WTC11 (cell line): ENCODE data around the gene C10orf88. TPM values are rescaled to one million over a fixed set of nuclear protein-coding genes. Genes with fewer than 3 reads are reported as not detected.

Experiments
- ATF1 ChIP-seq: sonication (generic); formaldehyde crosslinking; IDR thresholded peaks from 2 replicates; pipeline ENCODE4 v1.8.1; 2023; ENCODE audit warnings: mild to moderate bottlenecking, moderate library complexity, missing genetic modification reagents
- CTCF ChIP-seq: fragments of 200-600 bp; IDR thresholded peaks from 2 replicates; pipeline ENCODE4 v1.8.0; 2022; ENCODE audit warnings: antibody characterized with exemption
- E2F4 ChIP-seq: sonication (generic); formaldehyde crosslinking; IDR thresholded peaks from 2 replicates; pipeline ENCODE4 v1.8.1; 2022; ENCODE audit warnings: low read depth, mild to moderate bottlenecking, moderate library complexity, missing genetic modification reagents, borderline replicate concordance
- ESRRA ChIP-seq: sonication (generic); formaldehyde crosslinking; IDR thresholded peaks from 2 replicates; pipeline ENCODE4 v1.8.1; 2022; ENCODE audit warnings: mild to moderate bottlenecking, missing genetic modification reagents, borderline replicate concordance
- ETV6 ChIP-seq: sonication (generic); formaldehyde crosslinking; IDR thresholded peaks from 2 replicates; pipeline ENCODE4 v1.8.1; 2022; ENCODE audit warnings: mild to moderate bottlenecking, missing genetic modification reagents
- GABPB1 ChIP-seq: sonication (generic); formaldehyde crosslinking; IDR thresholded peaks from 2 replicates; pipeline ENCODE4 v1.8.1; 2023; ENCODE audit warnings: mild to moderate bottlenecking, missing genetic modification reagents
- IRF1 ChIP-seq: sonication (generic); formaldehyde crosslinking; IDR thresholded peaks from 2 replicates; pipeline ENCODE4 v1.8.0; 2023; ENCODE audit warnings: missing genetic modification reagents
- MXD4 ChIP-seq: fragments of 250-450 bp; sonication (Bioruptor Pico); IDR thresholded peaks from 2 replicates; pipeline ENCODE4 v1.8.0; 2021; ENCODE audit warnings: mild to moderate bottlenecking, moderate library complexity, borderline replicate concordance
- NFE2L1 ChIP-seq: sonication (generic); formaldehyde crosslinking; IDR thresholded peaks from 2 replicates; pipeline ENCODE4 v1.8.1; 2023; ENCODE audit warnings: missing genetic modification reagents
- NR1H2 ChIP-seq: sonication (generic); formaldehyde crosslinking; IDR thresholded peaks from 2 replicates; pipeline ENCODE4 v1.9.0; 2021; ENCODE audit warnings: mild to moderate bottlenecking, moderate library complexity, missing genetic modification reagents
- NR3C1 ChIP-seq: sonication (generic); formaldehyde crosslinking; conservative IDR thresholded peaks from 2 replicates; pipeline ENCODE4 v1.8.1; 2023; ENCODE audit warnings: low read depth, mild to moderate bottlenecking, missing genetic modification reagents
- PRRX2 ChIP-seq: fragments of 250-450 bp; sonication (Bioruptor Pico); IDR thresholded peaks from 2 replicates; pipeline ENCODE4 v1.8.0; 2021; ENCODE audit warnings: mild to moderate bottlenecking
- SMAD3 ChIP-seq: sonication (generic); formaldehyde crosslinking; IDR thresholded peaks from 2 replicates; pipeline ENCODE4 v1.8.0; 2022; ENCODE audit warnings: missing genetic modification reagents, mild to moderate bottlenecking, borderline replicate concordance
- SMAD4 ChIP-seq: sonication (generic); formaldehyde crosslinking; IDR thresholded peaks from 2 replicates; pipeline ENCODE4 v1.8.0; 2022; ENCODE audit warnings: mild to moderate bottlenecking, missing genetic modification reagents
- TEAD1 ChIP-seq: sonication (generic); formaldehyde crosslinking; IDR thresholded peaks from 2 replicates; pipeline ENCODE4 v1.8.0; 2022; ENCODE audit warnings: mild to moderate bottlenecking, missing genetic modification reagents
- TEAD4 ChIP-seq: sonication (generic); formaldehyde crosslinking; IDR thresholded peaks from 2 replicates; pipeline ENCODE4 v1.8.0; 2022; ENCODE audit warnings: mild to moderate bottlenecking, missing genetic modification reagents
- ZNF138 ChIP-seq: sonication (generic); formaldehyde crosslinking; conservative IDR thresholded peaks from 2 replicates; pipeline ENCODE4 v1.8.1; 2022; ENCODE audit warnings: mild to moderate bottlenecking, moderate library complexity, missing genetic modification reagents
- ZNF281 ChIP-seq: sonication (generic); formaldehyde crosslinking; IDR thresholded peaks from 2 replicates; pipeline ENCODE4 v1.8.0; 2023; ENCODE audit warnings: mild to moderate bottlenecking, missing genetic modification reagents
- ZSCAN18 ChIP-seq: fragments of 250-450 bp; sonication (Bioruptor Pico); IDR thresholded peaks from 2 replicates; pipeline ENCODE4 v2.1.2; 2022; ENCODE audit warnings: mild to moderate bottlenecking, moderate library complexity
- total RNA-seq: library from RNA; stranded (reverse); gene quantifications from 3 replicates; pipeline ENCODE4 v1.2.3, GENCODE V29; 2021
- TF ChIP-seq, protein P1 (sequence below): sonication (generic); formaldehyde crosslinking; IDR thresholded peaks from 2 replicates; pipeline ENCODE4 v1.8.1; 2023; ENCODE audit warnings: mild to moderate bottlenecking, missing genetic modification reagents
- TF ChIP-seq, protein P2 (sequence below): sonication (generic); formaldehyde crosslinking; IDR thresholded peaks from 2 replicates; pipeline ENCODE4 v1.8.1; 2022; ENCODE audit warnings: missing genetic modification reagents, borderline replicate concordance
- TF ChIP-seq, protein P3 (sequence below): fragments of 250-450 bp; sonication (Bioruptor Pico); conservative IDR thresholded peaks from 2 replicates; pipeline ENCODE4 v1.9.0; 2021; ENCODE audit warnings: mild to moderate bottlenecking
- TF ChIP-seq, protein P4 (sequence below): fragments of 250-450 bp; sonication (Bioruptor Pico); IDR thresholded peaks from 2 replicates; pipeline ENCODE4 v1.9.0; 2021; ENCODE audit warnings: mild to moderate bottlenecking

C10orf88 gene
- total RNA-seq, 1 experiment from 2014 or later = 6.5 TPM

DNA sequence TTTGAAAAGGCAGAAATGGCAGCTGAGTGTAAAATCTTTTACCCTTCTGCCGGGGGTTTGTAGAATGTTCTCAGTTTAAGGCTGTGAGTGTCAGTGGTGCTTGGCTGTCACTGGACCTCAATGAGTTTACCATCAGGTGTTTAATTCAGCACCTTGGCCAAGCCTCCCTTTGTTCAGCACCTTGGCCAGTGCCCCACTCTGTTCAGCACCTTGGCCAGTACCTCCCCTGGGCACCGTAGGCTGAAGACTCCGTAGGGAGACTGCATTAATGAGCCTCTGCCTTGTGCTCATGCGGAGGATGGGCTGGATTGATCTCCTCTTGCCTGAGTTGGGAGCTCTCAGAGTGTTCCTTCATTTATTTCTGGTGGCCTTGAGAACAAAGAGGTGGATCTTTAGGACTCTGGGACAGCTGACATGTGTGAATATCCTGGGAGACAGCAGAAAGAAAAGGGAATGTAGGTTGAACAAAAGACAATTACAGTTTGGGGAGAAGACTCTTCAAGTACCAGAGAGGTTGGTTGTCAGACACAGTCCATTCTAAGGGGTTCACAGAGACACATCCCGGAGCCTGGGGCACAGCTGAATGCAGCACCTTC is 42.0 kb downstream of the C10orf88 start (continued):
- TF ChIP-seq ZNF138 (CRISPR knock-in tag) (peak; percentile 99), ATF1 (CRISPR knock-in tag) (peak; percentile 99), NFE2L1 (CRISPR knock-in tag) (peak; percentile 100), ZNF281 (CRISPR knock-in tag) (peak; percentile 100), TEAD1 (peak; percentile 100), NR1H2 (CRISPR knock-in tag) (peak; percentile 99), SMAD3 (CRISPR knock-in tag) (peak; percentile 100), TEAD4 (CRISPR knock-in tag) (peak; percentile 100), GABPB1 (CRISPR knock-in tag) (peak; percentile 93), CTCF (no peak), PRRX2 (CRISPR knock-in tag) (peak; percentile 96), ZSCAN18 (CRISPR knock-in tag) (peak; percentile 98), ESRRA (CRISPR knock-in tag) (peak; percentile 99), E2F4 (CRISPR knock-in tag) (peak; percentile 99), ETV6 (CRISPR knock-in tag) (peak; percentile 100), MXD4 (CRISPR knock-in tag) (peak; percentile 93), NR3C1 (CRISPR knock-in tag) (peak; percentile 99), IRF1 (CRISPR knock-in tag) (peak; percentile 100), SMAD4 (CRISPR knock-in tag) (peak; percentile 100)
- TF ChIP-seq, protein P1, sequence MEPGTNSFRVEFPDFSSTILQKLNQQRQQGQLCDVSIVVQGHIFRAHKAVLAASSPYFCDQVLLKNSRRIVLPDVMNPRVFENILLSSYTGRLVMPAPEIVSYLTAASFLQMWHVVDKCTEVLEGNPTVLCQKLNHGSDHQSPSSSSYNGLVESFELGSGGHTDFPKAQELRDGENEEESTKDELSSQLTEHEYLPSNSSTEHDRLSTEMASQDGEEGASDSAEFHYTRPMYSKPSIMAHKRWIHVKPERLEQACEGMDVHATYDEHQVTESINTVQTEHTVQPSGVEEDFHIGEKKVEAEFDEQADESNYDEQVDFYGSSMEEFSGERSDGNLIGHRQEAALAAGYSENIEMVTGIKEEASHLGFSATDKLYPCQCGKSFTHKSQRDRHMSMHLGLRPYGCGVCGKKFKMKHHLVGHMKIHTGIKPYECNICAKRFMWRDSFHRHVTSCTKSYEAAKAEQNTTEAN (CRISPR knock-in tag) = peak; percentile 99
- TF ChIP-seq, protein P2, sequence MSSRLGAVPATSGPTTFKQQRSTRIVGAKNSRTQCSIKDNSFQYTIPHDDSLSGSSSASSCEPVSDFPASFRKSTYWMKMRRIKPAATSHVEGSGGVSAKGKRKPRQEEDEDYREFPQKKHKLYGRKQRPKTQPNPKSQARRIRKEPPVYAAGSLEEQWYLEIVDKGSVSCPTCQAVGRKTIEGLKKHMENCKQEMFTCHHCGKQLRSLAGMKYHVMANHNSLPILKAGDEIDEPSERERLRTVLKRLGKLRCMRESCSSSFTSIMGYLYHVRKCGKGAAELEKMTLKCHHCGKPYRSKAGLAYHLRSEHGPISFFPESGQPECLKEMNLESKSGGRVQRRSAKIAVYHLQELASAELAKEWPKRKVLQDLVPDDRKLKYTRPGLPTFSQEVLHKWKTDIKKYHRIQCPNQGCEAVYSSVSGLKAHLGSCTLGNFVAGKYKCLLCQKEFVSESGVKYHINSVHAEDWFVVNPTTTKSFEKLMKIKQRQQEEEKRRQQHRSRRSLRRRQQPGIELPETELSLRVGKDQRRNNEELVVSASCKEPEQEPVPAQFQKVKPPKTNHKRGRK (CRISPR knock-in tag) = peak; percentile 98; the same call in 1 of the 2 replicates
- TF ChIP-seq, protein P3, sequence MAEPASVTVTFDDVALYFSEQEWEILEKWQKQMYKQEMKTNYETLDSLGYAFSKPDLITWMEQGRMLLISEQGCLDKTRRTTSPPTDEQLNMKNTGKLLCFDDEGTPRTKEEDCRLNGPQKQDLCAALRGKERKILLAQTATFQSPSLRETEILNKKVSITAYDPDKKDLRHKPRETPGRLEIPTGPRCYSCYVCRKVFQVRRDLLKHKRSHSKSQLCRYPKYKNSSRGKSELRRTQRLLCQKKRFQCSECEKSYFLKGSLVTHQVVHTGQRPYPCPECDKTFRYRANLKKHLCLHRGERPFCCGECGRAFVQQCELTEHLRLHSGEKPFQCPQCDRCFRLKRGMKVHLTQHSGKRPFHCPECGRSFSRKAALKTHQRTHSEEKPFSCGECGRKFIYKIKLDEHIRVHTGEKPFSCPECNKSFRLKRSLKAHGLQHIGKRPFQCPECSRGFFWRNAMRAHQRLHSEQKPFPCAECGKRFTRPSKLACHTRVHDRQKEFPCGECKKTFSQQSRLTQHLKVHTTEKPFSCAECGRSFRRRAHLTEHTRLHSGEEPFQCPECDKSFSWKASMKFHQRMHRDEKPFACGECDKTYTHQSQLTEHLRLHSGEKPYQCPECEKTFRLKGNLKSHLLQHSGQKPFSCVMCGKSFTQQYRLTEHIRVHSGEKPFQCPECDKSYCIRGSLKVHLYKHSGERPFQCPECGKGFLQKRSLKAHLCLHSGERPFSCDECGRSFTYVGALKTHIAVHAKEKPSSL (CRISPR knock-in tag) = peak; percentile 91
- TF ChIP-seq, protein P4, sequence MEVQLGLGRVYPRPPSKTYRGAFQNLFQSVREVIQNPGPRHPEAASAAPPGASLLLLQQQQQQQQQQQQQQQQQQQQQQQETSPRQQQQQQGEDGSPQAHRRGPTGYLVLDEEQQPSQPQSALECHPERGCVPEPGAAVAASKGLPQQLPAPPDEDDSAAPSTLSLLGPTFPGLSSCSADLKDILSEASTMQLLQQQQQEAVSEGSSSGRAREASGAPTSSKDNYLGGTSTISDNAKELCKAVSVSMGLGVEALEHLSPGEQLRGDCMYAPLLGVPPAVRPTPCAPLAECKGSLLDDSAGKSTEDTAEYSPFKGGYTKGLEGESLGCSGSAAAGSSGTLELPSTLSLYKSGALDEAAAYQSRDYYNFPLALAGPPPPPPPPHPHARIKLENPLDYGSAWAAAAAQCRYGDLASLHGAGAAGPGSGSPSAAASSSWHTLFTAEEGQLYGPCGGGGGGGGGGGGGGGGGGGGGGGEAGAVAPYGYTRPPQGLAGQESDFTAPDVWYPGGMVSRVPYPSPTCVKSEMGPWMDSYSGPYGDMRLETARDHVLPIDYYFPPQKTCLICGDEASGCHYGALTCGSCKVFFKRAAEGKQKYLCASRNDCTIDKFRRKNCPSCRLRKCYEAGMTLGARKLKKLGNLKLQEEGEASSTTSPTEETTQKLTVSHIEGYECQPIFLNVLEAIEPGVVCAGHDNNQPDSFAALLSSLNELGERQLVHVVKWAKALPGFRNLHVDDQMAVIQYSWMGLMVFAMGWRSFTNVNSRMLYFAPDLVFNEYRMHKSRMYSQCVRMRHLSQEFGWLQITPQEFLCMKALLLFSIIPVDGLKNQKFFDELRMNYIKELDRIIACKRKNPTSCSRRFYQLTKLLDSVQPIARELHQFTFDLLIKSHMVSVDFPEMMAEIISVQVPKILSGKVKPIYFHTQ = peak; percentile 92
